ENCODE measurements around the gene CARD11.

Gene CARD11

DNA sequence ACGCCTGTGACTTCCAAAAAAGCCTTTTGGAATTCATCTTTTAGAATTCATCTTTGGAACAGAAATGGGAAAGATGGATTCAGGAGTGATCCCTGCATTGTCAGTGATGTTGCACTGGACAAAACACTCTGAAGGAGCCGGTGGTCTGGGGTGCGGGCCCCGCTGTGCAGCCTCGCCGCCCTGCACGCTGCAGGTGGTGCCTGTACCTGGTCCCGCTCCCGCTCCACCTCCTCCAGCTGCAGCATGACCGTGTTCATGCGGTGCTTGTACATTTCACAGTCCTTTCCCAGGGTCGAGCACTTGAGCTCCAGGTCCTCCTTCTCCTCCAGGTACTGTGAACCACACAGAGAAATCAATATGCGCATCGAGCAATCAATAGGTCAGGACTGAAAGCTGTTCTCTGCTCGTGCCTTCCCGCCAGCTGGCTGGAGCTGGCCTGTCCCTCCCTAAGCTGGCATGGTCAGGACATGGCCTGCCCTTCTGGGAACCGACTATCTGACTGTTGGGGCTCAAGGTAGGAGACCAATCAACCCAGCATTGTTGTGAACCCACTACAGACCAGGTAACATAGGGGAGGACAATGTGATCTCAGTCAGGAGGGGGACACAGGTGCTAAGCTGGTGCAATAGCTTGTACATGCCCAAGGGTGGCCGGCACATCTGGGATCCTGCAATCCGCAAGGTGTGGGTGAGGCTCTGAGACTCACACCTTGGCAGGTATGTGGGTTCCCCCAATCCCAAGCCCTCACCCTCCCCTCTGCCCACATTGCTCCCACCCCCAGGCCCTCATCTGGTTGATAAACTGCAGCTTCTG, 105.8 kb downstream of the CARD11 start:
- no peak for DNase-seq

DNA sequence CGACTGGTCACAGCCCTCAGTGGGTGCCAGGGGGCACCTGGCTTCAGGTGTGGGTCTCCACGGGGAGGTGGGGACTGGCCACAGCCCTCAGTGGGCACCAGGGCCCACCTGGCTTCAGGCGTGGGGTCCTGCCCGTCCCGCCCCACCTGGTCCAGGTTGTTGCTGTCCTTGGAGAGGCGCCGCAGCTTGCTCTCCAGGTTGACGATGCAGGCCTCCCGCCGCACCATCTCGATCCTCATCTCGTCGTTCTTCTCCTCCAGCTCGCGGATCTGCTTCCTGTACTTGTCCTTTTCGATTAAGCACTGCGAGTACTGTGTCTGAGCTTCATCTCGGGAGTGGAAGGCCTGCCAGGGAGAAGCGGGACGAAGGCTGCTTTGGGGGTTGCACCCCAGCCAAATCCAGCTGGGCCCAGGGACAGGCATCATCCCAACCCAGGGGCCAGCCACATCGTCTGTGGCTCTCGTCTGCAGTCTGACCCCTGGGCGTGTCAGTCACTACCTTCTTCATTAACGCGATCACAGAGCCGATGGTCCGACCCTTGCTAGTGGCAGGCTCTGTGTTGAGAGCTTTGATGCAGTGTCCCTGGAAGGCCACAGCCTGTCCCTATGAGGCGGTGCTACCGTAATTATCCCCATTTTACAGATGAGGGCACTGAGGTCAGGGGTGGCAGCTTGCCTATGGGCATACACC, 106.6 kb downstream of the CARD11 start:
- no peak for DNase-seq

- DNase-seq = no peak
Measured at GRCh38 chr7:2936301-2936700, 107.4 kb downstream of the CARD11 start.

DNA sequence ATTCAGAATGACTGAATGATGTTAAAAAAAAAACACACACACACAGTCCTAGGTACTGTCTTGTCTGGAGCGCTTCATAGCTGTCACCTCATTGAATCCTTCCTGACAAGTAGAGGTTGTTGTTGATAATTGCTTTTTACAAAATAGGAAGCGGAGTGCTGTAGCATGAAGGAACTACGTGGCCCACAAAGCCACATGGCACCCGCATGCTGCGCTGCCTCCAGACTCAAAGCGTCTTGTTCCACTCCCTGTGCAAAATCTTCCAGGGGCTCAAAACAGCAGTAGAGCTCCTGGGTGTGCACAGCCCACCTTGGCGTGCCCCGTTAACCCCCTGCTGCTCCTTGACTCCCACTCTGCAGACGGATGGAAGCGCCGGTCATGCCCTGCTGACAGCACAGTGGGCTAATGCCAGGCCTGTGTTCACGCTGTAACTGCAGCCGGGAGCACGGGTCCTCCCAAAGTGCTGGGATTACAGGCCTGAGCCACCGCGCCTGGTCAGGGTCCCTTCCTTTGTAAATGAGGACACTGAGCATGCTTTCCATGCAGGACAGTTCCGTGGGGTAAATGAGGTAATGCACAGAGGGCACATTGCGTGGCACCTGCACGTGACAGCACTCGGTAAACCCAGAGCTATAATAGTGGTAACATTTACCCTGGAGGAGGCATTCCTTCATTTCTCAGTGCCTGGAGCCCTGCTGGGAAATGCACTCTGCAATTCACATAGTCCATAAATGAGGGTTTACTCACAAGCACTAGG, 108.5 kb downstream of the CARD11 start:
- no peak for DNase-seq

DNA sequence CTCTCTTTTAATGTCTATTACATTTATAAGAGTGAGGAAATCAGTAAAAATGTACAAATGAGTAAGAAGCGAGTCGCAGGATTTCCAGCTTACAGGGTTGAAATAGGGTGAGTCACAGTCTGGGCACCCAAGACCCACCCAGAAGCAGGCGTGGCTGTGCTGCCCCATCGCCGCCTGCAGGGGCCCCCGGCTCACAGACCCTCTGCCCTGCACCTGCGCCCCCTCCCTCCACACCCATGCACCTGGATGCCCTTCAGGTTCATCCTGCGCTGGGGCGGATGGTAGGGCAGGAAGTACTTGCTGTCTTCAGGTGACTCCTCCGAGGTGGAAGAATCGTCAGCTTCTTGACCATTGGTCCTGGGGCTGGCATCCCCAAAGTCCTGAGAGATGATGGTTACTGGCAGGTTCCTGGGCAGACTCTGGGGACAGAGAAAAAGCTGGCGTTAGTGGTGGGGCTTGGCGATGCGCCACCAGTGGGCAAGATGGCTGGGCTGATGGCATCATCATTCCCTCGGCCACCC, 109.4 kb downstream of the CARD11 start:
- no peak for DNase-seq

DNA sequence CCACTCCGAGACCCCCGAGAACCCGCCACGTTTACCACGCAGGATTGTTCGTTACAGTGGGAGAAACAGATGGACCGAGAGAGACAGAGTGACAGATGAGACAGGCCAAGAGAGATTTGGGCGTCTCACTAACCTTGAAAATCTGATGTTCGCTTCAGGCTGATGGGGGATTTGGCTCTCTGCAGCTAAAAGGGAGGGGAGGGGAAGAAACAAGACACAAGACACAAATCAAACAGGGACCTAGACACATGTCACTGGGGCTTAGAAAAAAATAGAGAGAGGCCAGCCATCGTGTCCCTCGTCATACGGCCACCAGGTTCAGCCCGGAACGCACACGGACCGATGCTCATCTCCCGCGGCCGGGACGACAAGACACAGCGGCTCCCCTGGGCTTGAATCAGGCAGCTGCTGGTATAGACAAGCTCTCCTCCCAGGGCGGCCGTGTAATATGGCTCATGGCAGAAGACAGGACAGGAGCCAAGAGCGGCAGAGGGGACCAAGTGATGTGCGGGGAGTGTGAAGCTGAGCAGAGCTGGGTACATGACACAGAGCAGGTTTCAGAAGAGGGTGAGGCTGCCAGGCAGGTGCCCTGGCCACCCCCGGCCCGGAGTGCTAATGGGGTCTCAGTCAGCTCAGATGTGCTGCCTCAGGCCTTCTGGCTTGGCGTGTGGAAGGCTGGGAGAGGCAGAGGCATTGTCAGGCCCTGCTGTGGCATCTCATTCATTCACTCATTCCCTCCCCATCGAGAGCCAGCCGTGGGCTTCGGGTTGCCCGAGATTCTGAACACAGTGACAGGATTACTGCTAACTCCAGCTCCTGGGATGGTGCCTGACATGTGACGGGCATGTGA, 111.0 kb downstream of the CARD11 start:
- no peak for DNase-seq

DNA sequence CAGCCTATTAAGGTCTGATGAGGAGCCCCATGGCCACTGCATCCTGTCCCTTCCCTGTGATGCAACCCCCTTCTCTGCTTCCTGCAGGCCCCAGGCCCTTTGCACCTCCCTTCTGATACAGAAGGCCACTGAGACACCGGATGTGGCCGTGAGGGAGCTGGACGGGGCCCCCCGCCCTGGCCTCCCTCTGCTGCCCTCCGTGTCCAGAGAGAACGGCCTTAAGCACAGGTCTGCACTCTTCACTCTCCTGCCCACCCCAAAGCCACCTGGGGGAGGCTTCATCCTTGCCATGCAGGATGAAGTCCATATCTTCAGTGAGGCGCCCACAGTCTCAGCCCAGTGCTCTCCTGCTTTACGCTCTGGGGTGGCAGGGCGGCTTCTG, 112.6 kb downstream of the CARD11 start:
- no peak for DNase-seq

GRCh38 chr7:2930310-2931033, 113.2 kb downstream of the CARD11 start:
- DNase-seq = no peak

DNA sequence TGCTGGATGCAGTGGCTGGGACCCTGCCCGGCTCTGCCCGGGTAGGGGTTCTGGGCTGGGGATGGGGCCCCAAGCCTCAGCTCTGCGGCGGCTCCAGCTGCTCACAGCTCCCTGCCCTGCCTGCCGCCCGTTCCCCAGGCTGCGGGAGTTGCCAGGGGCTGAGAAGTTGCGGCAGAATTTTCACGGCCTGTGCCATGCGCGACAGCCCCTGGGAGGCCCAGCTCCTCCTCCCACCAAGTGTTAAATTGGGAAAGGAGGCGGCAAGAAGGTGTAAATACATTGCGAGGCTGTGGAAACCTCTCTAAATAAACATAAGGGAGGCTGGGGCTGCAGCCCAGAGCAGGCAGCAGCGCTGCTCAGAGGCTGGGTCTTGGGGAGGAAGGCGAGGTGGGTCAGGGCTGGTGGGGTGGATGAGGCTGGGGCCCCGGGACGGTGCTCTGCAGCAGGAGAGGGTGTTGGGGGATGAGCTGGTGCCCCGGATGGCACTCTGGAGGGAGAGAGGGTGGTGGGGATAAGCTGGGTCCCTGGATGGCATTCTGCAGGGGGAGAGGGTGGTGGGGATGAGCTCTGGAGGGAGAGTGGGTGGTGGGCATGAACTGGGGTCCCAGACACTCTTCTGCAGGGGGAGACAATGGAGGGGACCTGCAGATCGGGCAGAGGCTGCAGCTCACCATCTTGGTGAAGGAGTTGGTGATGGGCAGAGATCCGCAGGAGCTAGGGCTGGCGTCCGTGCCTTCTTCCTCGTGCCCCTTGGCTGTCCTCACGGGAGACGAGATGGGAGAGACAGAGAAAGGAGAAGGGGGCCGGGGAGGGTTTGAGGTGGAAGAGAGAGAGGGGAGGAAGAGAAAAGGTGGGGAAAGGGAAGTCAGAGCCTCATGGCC, 114.1 kb downstream of the CARD11 start:
- no peak for DNase-seq

- no peak for DNase-seq
Measured at GRCh38 chr7:2928613-2929311, 114.9 kb downstream of the CARD11 start.

DNA sequence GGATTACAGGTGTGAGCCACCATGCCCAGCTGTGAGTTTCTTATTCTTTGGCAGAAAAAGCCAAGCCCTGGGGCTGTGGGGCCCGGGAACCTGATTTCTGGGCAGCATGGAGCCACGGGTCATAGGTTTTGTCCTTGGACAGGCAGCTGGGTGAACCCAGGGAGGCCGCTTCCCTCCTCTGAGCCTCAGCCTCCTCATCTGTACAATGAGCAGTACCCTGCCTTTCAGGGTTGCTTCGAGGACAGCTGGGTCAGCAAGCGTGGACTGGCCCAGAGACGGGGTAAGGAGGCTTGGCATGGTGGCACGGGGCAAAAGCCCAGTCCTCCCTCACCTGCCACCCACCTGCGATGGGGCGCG, 115.4 kb downstream of the CARD11 start:
- no peak for DNase-seq

DNA sequence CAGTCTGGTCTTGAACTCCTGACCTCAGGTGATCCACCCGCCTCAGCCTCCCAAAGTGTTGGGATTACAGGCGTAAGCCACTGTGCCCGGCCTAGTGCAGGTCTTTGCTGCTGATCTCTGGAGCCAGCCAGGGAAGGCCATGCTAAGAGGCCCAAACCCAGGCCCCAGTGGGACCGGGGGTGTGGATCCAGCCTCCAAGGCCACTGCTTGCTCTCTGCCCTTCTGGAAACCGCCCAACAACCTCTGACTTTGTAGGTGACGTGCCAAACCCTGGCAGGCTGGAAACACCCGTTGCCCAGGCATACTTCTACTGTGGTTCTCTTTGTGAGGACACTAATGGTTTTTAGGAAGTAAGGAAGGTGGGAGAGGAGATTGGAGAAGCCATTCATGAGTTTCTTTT, 116.1 kb downstream of the CARD11 start:
- no peak for DNase-seq

- no peak for DNase-seq
Measured at GRCh38 chr7:2926896-2927405, 116.7 kb downstream of the CARD11 start.

GRCh38 chr7:2926120-2926895, 117.4 kb downstream of the CARD11 start:
- DNase-seq = no peak

- no peak for DNase-seq
Measured at GRCh38 chr7:2924866-2925840, 118.5 kb downstream of the CARD11 start.

DNA sequence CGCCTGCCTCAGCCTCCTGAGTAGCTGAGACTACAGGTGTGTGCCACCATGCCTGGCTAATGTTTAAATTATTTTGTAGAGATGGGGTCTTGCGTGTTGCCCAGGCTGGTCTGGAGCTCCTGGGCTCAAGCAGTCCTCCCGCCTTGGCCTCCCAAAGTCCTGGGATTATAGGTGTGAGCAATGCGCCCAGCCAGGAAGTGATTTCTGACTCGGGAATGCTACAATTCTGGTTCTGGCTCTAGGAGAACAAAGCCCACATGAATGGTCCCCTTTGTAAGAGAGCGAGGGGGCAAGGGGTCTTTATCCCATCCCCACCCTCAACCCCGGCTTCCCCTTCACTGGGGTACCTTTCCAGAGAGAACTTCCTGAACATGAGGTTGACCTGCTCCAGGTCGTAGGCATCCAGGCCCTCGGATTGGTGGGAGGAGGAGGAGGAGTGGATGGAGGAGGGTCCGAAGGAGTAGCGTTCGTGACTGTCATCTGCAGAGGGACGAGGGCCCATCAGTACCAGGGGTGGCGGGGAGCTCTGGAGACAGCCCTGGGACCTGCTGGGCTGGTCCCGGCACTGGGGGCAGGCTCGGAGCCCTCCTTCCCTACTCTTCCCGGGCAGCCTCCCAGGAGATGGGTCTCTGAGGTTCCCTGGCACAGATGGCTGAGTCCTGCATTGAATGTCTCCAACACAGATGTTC, 119.6 kb downstream of the CARD11 start:
- DNase-seq = no peak

- DNase-seq = no peak
Measured at GRCh38 chr7:2923291-2923781, 120.3 kb downstream of the CARD11 start.

Data from NCI-H82 (cell line).